ENCODE results near the gene ZNF57.
"Not testable (repeated sequence)": the region's sequence is repeated elsewhere in the genome, so short reads cannot be mapped to it uniquely, and the experiment has no call there.

ZNF57 gene

GRCh38 chr19:2896694-2897093 lies 4.0 kb upstream of the ZNF57 start:
- DNase-seq (ENCODE audit: low read depth, low spot score): no peak

GRCh38 chr19:2902590-2903218 lies 2.0 kb downstream of the ZNF57 start:
- DNase-seq (ENCODE audit: low read depth, low spot score): no peak

GRCh38 chr19:2903326-2903725 lies 2.6 kb downstream of the ZNF57 start:
- not testable (repeated sequence) for DNase-seq (ENCODE audit: low read depth, low spot score)

GRCh38 chr19:2905918-2906519 lies 5.3 kb downstream of the ZNF57 start:
- no peak for DNase-seq (ENCODE audit: low read depth, low spot score)

GRCh38 chr19:2906631-2907195 lies 6.0 kb downstream of the ZNF57 start:
- DNase-seq (ENCODE audit: low read depth, low spot score): no peak

GRCh38 chr19:2912306-2912705 lies 11.6 kb downstream of the ZNF57 start:
- DNase-seq (ENCODE audit: low read depth, low spot score): no peak

- no peak for DNase-seq (ENCODE audit: low read depth, low spot score)
Measured at GRCh38 chr19:2917275-2918184, 16.8 kb downstream of the ZNF57 start.

GRCh38 chr19:2922987-2923386 lies 22.3 kb downstream of the ZNF57 start:
- DNase-seq (ENCODE audit: low read depth, low spot score): no peak

GRCh38 chr19:2923510-2923909 lies 22.8 kb downstream of the ZNF57 start:
- no peak for DNase-seq (ENCODE audit: low read depth, low spot score)

- DNase-seq (ENCODE audit: low read depth, low spot score): no peak
Measured at GRCh38 chr19:2926341-2927031, 25.8 kb downstream of the ZNF57 start.

- no peak for DNase-seq (ENCODE audit: low read depth, low spot score)
Measured at GRCh38 chr19:2927032-2927430, 26.3 kb downstream of the ZNF57 start.

- no peak for DNase-seq (ENCODE audit: low read depth, low spot score)
Measured at GRCh38 chr19:2933490-2933910, 32.8 kb downstream of the ZNF57 start.

GRCh38 chr19:2935863-2936262 lies 35.1 kb downstream of the ZNF57 start:
- DNase-seq (ENCODE audit: low read depth, low spot score): not testable (repeated sequence)

GRCh38 chr19:2942928-2943640 lies 42.4 kb downstream of the ZNF57 start:
- DNase-seq (ENCODE audit: low read depth, low spot score): no peak

- no peak for DNase-seq (ENCODE audit: low read depth, low spot score)
Measured at GRCh38 chr19:2944403-2944774, 43.7 kb downstream of the ZNF57 start.

- DNase-seq (ENCODE audit: low read depth, low spot score): peak; percentile 95
Measured at GRCh38 chr19:2944775-2945574, 44.2 kb downstream of the ZNF57 start, which contains the start of gene ZNF77. Gene ZNF77, minus strand, starts transcription at chr19:2944971. Its CDS starts 131 bp downstream, at chr19:2944840.

- DNase-seq (ENCODE audit: low read depth, low spot score): no peak
Measured at GRCh38 chr19:2945575-2946184, 45.0 kb downstream of the ZNF57 start.

GRCh38 chr19:2949939-2950285 lies 49.2 kb downstream of the ZNF57 start:
- no peak for DNase-seq (ENCODE audit: low read depth, low spot score)

GRCh38 chr19:2950286-2951124 lies 49.8 kb downstream of the ZNF57 start:
- DNase-seq (ENCODE audit: low read depth, low spot score): peak; percentile 97

Data from iPS DF 19.7 (cell line).